D721Med (cell line): ENCODE data around the gene SPTBN4.
"Not testable (repeated sequence)": the region's sequence is repeated elsewhere in the genome, so short reads cannot be mapped to it uniquely, and the experiment has no call there.

Source experiments
- DNase-seq: peaks from one replicate; pipeline ENCODE4 v3.0.0; 2011; ENCODE audit warnings: low spot score; ENCODE audit not compliant: insufficient read length
- FAIRE-seq: peaks from 2 replicates; lab custom pipeline; 2011; peaks lifted over from hg19 to GRCh38; lab: Jason Lieb, UNC
- CTCF ChIP-seq: IDR thresholded peaks from 2 replicates; pipeline ENCODE4 v1.5.1; 2012; ENCODE audit warnings: mild to moderate bottlenecking, control low read depth; ENCODE audit not compliant: insufficient read depth; ENCODE audit errors: missing control alignments

The SPTBN4 gene

GRCh38 chr19:40620161-40620485 lies 153.3 kb downstream of the SPTBN4 start:
- FAIRE-seq (no peak), DNase-seq (no peak)
- no peak for TF ChIP-seq CTCF

- FAIRE-seq (no peak), DNase-seq (no peak)
- no peak for TF ChIP-seq CTCF
Measured at GRCh38 chr19:40621283-40621682, 154.5 kb downstream of the SPTBN4 start.

- FAIRE-seq (no peak), DNase-seq (no peak)
- no peak for TF ChIP-seq CTCF
Measured at GRCh38 chr19:40621966-40622772, 155.4 kb downstream of the SPTBN4 start.

- DNase-seq (no peak), FAIRE-seq (no peak)
- no peak for TF ChIP-seq CTCF
Measured at GRCh38 chr19:40622773-40623075, 155.9 kb downstream of the SPTBN4 start.

- FAIRE-seq (no peak), DNase-seq (peak; percentile 71)
- TF ChIP-seq CTCF = no peak
Measured at GRCh38 chr19:40623403-40624251, 156.8 kb downstream of the SPTBN4 start.

GRCh38 chr19:40624369-40625153 lies 157.8 kb downstream of the SPTBN4 start:
- not testable (repeated sequence) for DNase-seq, FAIRE-seq

GRCh38 chr19:40625406-40626120 lies 158.8 kb downstream of the SPTBN4 start:
- FAIRE-seq (no peak), DNase-seq (no peak)

More at GRCh38 chr19:40625406-40626120, 158.8 kb downstream of the SPTBN4 start:
- TF ChIP-seq CTCF = no peak
